HK-2 (cell line): ENCODE measurements around the gene SLC51B.
"Not testable (repeated sequence)": the region's sequence is repeated elsewhere in the genome, so short reads cannot be mapped to it uniquely, and the experiment has no call there.

Experiments used
- DNase-seq: peaks from one replicate; pipeline ENCODE4 v3.0.0-alpha.2; 2018; ENCODE audit not compliant: unreplicated experiment

Gene SLC51B

GRCh38 chr15:65066001-65066634 is 20.9 kb downstream of the SLC51B start:
- DNase-seq, result no peak

GRCh38 chr15:65066635-65067316 is 21.6 kb downstream of the SLC51B start:
- no peak for DNase-seq

DNA sequence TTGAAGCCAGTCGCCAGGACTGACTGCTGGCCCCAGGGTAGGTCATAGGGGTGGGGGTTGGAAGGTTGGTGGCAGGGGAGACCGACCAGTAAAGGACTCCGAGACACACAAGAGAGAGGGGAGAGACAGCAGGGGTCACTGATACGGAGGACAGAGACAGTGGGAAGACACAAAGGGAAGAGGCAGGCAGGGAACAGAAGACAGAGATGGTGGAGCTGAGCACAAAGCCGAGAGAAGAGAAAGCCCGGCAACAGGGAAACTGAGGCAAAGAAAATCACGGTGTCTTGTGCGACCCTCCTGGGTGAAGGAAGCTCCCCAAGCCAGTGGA is 22.1 kb downstream of the SLC51B start:
- no peak for DNase-seq

DNA sequence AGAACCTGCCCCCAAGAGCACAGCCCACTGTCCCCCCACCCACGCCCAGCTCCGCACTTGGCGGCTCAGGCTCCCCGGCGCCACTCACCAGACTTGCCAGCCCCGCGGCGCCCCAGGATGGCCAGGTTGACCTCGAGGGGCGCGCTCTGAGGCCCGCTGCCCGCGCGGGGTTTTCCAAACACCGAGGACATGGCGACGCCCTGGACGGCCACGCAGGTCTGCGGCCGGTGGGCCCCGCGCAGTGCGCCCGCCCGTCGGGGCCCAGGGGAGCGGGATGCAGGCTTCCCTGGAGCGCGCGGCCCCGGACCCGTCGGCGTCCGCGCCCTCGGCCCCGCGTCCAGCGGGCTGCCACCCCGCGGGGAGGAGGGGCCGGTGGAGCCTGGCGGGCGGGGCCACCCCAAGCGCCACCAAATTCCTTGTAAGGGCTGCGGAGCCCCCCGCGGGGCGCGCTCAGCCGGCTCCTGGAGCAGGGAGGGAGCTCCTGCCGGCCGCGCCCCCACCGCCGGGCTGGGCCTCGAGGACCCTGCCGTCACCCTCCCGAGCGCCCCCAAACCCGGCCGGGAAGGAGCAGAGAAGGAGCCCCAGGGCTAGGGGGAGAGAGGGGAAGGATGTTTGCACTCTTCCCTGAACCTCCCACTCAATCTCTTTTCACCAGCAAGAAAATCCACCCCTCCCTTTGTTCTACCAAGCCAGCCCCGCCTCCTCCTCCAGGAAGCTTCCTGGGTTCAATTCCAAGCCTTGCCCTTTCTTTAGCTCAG is 22.6 kb downstream of the SLC51B start, which contains the start of gene RASL12:
TSS of gene RASL12 (minus strand) at position 347 of the 758 bp plus-strand sequence. CDS start at position 191, 156 bp downstream.
- no peak for DNase-seq

DNA sequence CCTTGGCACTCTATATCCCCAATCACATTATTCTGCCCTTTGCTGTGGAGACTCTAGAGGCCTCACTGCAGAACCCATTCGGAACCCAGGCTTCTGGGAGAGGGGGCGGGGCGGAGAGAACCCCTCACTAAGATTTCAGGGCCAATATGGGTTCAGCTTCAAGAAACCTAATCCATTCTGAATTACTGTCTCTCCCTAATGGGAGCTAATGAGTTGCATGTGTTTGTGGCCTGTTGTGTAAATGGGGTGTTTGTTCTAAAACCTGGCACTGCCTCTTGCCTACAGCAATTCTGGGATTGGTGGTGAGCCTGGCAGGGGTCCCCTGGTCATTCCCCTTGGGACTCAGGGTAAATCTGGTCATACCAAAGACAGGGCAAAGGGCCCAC is 23.2 kb downstream of the SLC51B start:
- DNase-seq, result no peak

- no peak for DNase-seq
Observed at GRCh38 chr15:65069179-65069578, 24.0 kb downstream of the SLC51B start.

- no peak for DNase-seq
Observed at GRCh38 chr15:65069779-65070546, 24.8 kb downstream of the SLC51B start.

DNA sequence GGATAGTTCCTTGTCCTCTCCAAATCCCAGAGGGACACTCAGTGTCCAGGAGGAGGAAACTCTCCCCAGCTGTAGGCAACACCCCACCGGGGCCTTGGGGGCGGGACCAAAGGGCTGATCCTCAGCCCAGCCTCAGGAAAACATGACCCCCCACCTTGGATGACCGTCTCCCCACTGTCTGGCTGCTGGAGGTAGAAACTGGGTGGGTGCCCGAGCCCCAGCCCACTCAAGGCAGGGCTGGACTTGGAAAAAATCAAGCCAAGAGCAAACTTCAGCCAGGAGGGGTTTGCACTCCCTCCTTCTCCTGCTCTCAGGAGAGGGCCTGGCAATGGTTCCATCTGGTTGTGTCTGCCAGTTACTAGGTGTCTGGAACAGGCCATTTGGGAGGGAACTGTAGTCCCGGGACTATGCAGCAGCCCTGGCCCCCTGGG is 26.2 kb downstream of the SLC51B start:
- no peak for DNase-seq

GRCh38 chr15:65072027-65072426 is 26.8 kb downstream of the SLC51B start:
- DNase-seq, result no peak

GRCh38 chr15:65072617-65073016 is 27.4 kb downstream of the SLC51B start:
- no peak for DNase-seq

GRCh38 chr15:65074946-65075345 is 29.8 kb downstream of the SLC51B start:
- DNase-seq, result not testable (repeated sequence)

- DNase-seq, result not testable (repeated sequence)
Observed at GRCh38 chr15:65075607-65076395, 30.6 kb downstream of the SLC51B start.

DNA sequence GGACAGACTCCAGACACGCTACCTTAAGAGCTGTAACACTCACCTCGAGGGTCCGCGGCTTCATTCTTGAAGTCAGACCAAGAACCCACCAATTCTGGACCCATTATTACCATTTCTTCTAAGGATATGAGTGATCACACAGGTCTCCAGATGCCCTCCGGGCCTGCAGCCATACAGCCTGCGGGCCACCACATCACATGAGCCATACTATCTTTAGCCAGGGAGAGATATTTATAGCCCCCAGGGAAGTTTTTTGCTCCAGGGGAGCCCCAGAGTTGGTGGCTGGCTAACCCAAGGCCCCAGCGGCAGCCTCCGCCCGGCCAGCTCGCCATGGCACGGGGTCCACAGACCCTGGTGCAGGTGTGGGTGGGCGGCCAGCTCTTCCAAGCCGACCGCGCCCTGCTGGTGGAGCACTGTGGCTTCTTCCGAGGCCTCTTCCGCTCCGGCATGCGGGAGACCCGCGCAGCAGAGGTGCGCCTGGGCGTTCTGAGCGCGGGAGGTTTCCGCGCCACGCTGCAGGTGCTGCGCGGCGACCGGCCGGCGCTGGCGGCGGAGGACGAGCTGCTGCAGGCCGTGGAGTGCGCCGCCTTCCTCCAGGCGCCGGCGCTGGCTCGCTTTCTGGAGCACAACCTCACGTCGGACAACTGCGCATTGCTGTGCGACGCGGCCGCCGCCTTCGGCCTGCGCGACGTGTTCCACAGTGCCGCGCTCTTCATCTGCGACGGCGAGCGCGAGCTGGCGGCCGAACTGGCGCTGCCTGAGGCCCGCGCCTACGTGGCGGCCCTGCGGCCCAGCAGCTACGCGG is 31.5 kb downstream of the SLC51B start, which contains the start of gene KBTBD13:
TSS of gene KBTBD13 (plus strand) at position 261 of the 805 bp plus-strand sequence. CDS start at position 331, 70 bp downstream.
- no peak for DNase-seq

- no peak for DNase-seq
Observed at GRCh38 chr15:65077291-65077980, 32.2 kb downstream of the SLC51B start.

DNA sequence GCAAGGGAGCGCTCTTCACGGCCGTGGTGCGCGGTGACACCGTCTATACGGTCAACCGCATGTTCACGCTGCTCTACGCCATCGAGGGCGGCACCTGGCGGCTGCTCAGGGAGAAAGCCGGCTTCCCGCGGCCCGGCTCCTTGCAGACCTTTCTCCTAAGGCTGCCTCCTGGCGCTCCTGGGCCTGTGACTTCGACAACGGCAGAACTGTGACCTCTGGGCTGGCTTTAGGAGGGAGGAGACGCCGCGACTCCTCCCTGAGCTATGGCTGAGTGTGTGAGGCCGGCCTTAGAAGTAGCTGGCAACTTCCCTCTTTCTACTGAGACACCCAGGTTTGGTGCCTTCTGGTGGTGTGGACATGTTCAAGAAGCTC is 32.8 kb downstream of the SLC51B start:
- DNase-seq, result no peak

DNA sequence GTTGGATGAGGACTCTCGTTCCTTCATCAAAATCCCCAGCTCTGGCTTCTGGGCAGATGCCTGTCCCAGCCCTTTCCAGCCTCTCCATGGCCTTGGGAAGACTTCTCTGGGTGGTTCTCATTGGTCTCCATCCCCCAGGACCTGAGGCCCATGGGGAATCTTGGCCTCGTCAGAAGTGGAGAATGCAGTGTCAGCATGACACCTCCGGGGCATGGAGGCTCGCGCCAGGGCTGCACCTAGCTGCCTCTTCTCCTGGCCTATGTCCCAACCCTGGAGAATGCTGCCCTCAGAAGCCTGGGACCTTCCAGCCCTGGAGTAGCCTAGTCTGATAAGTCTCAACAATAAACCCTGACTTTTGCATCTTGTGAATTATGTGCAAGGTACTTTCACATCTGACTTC is 34.4 kb downstream of the SLC51B start:
- no peak for DNase-seq

- DNase-seq, result no peak
Observed at GRCh38 chr15:65081270-65081669, 36.1 kb downstream of the SLC51B start.

DNA sequence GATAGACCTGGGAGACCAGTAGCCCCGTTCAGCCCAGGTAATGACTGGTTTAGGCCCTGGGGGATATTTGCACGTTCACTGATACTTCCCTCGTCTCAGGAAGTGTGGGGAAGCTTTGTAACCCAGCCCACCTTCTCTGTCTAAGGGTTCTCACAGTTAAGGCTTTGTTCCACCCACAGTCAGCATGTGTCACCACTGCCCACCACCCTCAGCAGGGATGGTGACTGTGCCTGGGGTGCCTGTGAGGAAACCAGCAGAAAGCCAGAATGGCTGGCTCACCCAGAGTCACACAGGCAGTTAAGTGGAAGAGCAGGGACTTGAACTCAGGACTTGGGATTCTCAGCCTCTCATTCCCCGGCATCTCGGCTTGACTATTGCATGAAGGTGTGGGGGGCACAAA is 36.6 kb downstream of the SLC51B start:
- no peak for DNase-seq

- no peak for DNase-seq
Observed at GRCh38 chr15:65082303-65082953, 37.2 kb downstream of the SLC51B start.
